ENCODE data around the gene MEIOSIN. TPM values are rescaled to one million over a fixed set of nuclear protein-coding genes. Genes with fewer than 3 reads are reported as not detected.

The MEIOSIN gene
- total RNA-seq, 4 donors from 2014 or later: not detected

GRCh38 chr19:45786533-45786894 is 53.3 kb downstream of the MEIOSIN start:
- Histone ChIP-seq H3K27me3 (no peaks in the 10 kb centered on the region), H3K27ac (no peak overlapping the region), H3K4me1 (peaks cover 13 to 35% (median 29%) of the 10 kb centered on the region in 4 donors), H3K4me3 (no peak overlapping the region), H3K36me3 (peaks cover 0 to 17% (median 4%) of the 10 kb centered on the region in 4 donors), H3K9me3 (no peaks in the 10 kb centered on the region)
- in situ Hi-C loops (cut with MboI; ENCODE audit: low pct_ligation_motif_present in 1 of 4, low pct_unique_long_range_greater_than_20kb in 1 of 4, low sequenced_read_pairs in 3 of 4) (no loop called here), intact Hi-C loops (cut with DNase I; ENCODE audit: low total_unique reads) (no loop called here)
- no peak for DNase-seq
- WGBS, 2 donors (ENCODE audit: low coverage in 1 of 2): 96% methylated on average over 20 of the region's 21 CpGs; no CpG with 5 or more reads in 1 of the 2 donors
- TF ChIP-seq POLR2A (IDR thresholded peaks at IDR 0.05) (no peak), EP300 (IDR thresholded peaks at IDR 0.05; ENCODE audit: low read depth) (no peak), POLR2AphosphoS5 (IDR thresholded peaks at IDR 0.05) (no peak)
- TF ChIP-seq, protein P1, sequence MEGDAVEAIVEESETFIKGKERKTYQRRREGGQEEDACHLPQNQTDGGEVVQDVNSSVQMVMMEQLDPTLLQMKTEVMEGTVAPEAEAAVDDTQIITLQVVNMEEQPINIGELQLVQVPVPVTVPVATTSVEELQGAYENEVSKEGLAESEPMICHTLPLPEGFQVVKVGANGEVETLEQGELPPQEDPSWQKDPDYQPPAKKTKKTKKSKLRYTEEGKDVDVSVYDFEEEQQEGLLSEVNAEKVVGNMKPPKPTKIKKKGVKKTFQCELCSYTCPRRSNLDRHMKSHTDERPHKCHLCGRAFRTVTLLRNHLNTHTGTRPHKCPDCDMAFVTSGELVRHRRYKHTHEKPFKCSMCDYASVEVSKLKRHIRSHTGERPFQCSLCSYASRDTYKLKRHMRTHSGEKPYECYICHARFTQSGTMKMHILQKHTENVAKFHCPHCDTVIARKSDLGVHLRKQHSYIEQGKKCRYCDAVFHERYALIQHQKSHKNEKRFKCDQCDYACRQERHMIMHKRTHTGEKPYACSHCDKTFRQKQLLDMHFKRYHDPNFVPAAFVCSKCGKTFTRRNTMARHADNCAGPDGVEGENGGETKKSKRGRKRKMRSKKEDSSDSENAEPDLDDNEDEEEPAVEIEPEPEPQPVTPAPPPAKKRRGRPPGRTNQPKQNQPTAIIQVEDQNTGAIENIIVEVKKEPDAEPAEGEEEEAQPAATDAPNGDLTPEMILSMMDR (IDR thresholded peaks at IDR 0.05): no peak

DNA sequence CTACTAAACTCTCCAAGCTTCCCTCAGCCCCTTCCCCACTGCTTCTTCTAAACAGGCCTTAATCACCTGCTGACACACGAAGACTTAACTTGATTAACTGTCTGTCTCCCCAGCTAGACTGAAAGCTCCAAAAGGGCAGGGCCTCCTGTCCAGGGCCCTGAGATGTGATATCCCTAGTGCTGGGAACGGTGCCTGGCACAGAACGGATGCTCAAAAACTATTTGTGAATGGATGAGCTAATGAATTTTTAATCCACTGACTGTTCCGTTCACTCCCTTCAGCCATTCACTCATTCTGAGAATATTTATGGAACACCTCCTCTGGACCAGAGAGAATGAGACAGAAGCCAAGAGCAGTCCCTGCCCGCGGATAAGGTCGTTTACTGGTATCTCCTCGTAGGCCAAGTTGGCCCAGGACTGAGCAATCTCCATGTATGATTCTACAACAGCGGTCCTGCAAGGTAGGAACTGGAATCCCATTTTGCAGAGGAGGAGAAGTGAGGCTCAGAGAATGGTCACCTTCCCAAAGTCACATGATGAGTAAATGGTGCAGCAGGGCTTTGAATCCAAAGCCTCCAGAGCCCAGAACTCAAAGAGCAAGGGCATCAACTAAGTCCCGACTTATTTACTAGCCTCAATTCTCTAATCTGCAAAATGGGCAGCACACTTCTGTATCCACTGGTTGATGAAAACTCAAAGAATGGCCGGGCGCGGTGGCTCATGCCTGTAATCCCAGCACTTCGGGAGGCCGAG is 56.0 kb downstream of the MEIOSIN start:
- intact Hi-C loops (cut with DNase I; ENCODE audit: low total_unique reads) (no loop called here), in situ Hi-C loops (cut with MboI; ENCODE audit: low pct_ligation_motif_present in 1 of 4, low pct_unique_long_range_greater_than_20kb in 1 of 4, low sequenced_read_pairs in 3 of 4) (no loop called here)
- no peak overlapping the region for H3K27ac ChIP-seq
- WGBS, 2 donors (ENCODE audit: low coverage in 1 of 2): 77 to 96% methylated on average over 8 to 15 of the region's 15 CpGs
- H3K4me1 ChIP-seq: peaks cover 18 to 32% (median 20%) of the 10 kb centered on the region in 4 donors
- no peak overlapping the region for H3K4me3 ChIP-seq
- TF ChIP-seq EP300 (IDR thresholded peaks at IDR 0.05; ENCODE audit: low read depth): no peak
- TF ChIP-seq, protein P1 (IDR thresholded peaks at IDR 0.05): no peak
- no peak for TF ChIP-seq POLR2AphosphoS5 (IDR thresholded peaks at IDR 0.05)
- no peak for TF ChIP-seq POLR2A (IDR thresholded peaks at IDR 0.05)
- no peaks in the 10 kb centered on the region for H3K27me3 ChIP-seq
- no peaks in the 10 kb centered on the region for H3K9me3 ChIP-seq
- DNase-seq: no peak
- peaks cover 0 to 17% (median 4%) of the 10 kb centered on the region in 4 donors for H3K36me3 ChIP-seq

DNA sequence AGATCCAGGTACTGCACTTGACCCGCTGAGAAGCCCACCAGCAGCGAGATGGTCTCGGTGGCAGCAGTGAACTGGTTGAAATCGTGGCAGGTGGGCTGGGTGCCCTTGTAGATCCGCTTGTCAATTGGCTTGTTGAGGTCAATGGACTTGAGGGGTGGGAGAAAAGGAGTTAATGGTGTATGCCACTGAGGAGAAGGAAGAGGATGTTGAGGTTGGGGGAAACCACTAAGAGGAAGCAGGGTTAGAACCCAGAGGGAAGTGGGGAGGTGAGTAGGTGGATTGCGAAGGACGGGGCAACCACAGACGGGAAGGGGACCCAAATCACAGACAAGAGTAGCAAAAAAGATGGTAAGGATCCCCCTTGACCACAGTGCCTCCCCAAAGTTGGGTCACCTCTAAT is 57.7 kb downstream of the MEIOSIN start:
- 74 to 81% methylated on average over 5 to 8 of the region's 8 CpGs for WGBS, 2 donors (ENCODE audit: low coverage in 1 of 2)
- TF ChIP-seq, protein P1 (IDR thresholded peaks at IDR 0.05): no peak
- no peak for TF ChIP-seq POLR2A (IDR thresholded peaks at IDR 0.05)
- TF ChIP-seq EP300 (IDR thresholded peaks at IDR 0.05; ENCODE audit: low read depth): no peak
- TF ChIP-seq POLR2AphosphoS5 (IDR thresholded peaks at IDR 0.05): no peak
- intact Hi-C loops (cut with DNase I; ENCODE audit: low total_unique reads): no loop called here

DNA sequence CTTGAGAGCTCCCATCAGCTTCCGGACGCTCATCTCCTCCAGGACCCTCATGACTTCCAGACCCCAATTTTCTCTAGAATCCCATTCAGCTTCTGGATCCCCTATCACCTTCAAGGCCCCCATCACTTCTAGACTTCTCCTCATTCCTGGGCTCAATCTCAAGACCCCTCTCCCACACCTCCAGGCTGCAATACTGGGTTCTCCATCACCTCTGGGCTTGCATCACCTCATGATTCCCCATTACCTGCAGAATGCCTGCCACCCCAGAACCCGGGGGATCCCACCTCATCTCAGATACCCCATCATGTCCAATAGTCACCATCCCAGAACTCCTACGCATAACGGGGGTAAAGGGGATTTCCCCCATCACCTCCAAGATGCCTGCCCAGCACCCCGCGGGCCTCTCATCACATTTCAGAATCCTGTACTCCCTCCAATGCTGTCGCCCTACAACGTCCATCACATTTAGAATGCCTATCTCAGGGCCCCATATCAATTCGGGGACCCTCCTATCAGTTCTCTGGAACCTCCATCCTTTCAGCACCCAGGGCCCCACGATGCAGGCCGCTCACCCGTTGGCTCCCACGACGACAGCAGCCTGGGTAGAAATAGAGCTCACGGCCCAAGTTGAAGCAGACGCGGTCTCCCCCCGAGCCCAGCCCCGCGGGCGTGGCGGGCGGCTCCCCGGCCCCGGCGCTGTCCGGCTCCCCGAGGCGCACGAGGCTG is 58.7 kb downstream of the MEIOSIN start:
- H3K4me3 ChIP-seq: peak overlapping the region; percentile 66 to 98 (median 78)
- WGBS, 2 donors (ENCODE audit: low coverage in 1 of 2): 0 to 14% methylated on average over 2 to 16 of the region's 31 CpGs
- no peak for TF ChIP-seq EP300 (IDR thresholded peaks at IDR 0.05; ENCODE audit: low read depth)
- TF ChIP-seq POLR2AphosphoS5 (IDR thresholded peaks at IDR 0.05): no peak
- no peak for TF ChIP-seq POLR2A (IDR thresholded peaks at IDR 0.05)
- TF ChIP-seq, protein P1 (IDR thresholded peaks at IDR 0.05): no peak
- DNase-seq: no peak
- no peaks in the 10 kb centered on the region for H3K9me3 ChIP-seq
- H3K36me3 ChIP-seq: peaks cover 0 to 8% (median under 1%) of the 10 kb centered on the region in 4 donors
- in situ Hi-C loops (cut with MboI; ENCODE audit: low pct_ligation_motif_present in 1 of 4, low pct_unique_long_range_greater_than_20kb in 1 of 4, low sequenced_read_pairs in 3 of 4) (no loop called here), intact Hi-C loops (cut with DNase I; ENCODE audit: low total_unique reads) (no loop called here)
- H3K27me3 ChIP-seq: peaks cover 4% of the 10 kb centered on the region
- peaks cover 14 to 25% (median 17%) of the 10 kb centered on the region in 4 donors for H3K4me1 ChIP-seq
- H3K27ac ChIP-seq: peak overlapping the region; percentile 78 to 92 (median 84)

More for the DNA sequence above, 57.7 kb downstream of the MEIOSIN start:
- Histone ChIP-seq H3K9me3 (no peaks in the 10 kb centered on the region), H3K27me3 (peaks cover 4% of the 10 kb centered on the region), H3K27ac (no peak overlapping the region), H3K4me1 (peaks cover 14 to 25% (median 17%) of the 10 kb centered on the region in 4 donors), H3K4me3 (no peak overlapping the region), H3K36me3 (peaks cover 0 to 17% (median 4%) of the 10 kb centered on the region in 4 donors)
- peak; percentile 28 for DNase-seq
- in situ Hi-C loops (cut with MboI; ENCODE audit: low pct_ligation_motif_present in 1 of 4, low pct_unique_long_range_greater_than_20kb in 1 of 4, low sequenced_read_pairs in 3 of 4): no loop called here

Data from transverse colon (tissue), 4 donors.